ENCODE data around the gene PCDH9.

PCDH9 gene

GRCh38 chr13:67048084-67048820 is 181.9 kb downstream of the PCDH9 start:
- no peaks in the 10 kb centered on the region for H3K27me3 ChIP-seq (ENCODE audit: control insufficient read depth in 1 of 2, insufficient read depth in 2 of 2, low read length in 2 of 2)
- no peak overlapping the region for H3K9ac ChIP-seq (ENCODE audit: low read length in 2 of 2)
- H3K27ac ChIP-seq (ENCODE audit: low read length) = no peak overlapping the region
- no peak overlapping the region for H3K4me3 ChIP-seq (ENCODE audit: low read length in 2 of 2)
- H3K36me3 ChIP-seq (ENCODE audit: control insufficient read depth in 2 of 2, insufficient read depth in 2 of 2, low read length in 2 of 2) = no peaks in the 10 kb centered on the region
- H3K9me3 ChIP-seq (ENCODE audit: control insufficient read depth in 2 of 2, low read length in 2 of 2) = no peaks in the 10 kb centered on the region
- no peaks in the 10 kb centered on the region for H3K4me1 ChIP-seq (ENCODE audit: control insufficient read depth, insufficient read depth, low read length)

DNA sequence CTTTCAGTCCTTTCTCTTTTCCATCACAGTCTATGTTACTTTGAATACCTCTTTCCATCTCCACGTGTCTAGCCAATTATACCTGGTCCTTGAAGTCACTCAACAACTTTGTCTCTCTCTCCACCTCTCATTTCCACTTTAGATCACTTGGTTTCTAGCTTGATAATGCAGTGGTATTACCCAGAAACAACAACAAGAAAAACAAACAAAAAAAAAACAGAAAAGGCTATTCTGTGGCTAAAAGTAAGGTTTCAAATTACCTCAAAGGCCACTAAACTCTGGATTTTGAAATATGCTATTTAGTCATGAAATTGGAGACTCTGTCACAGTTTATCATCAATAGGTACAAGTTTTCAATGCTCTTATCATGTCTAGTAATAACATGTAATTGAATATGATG is 184.8 kb downstream of the PCDH9 start:
- Histone ChIP-seq H3K27ac (ENCODE audit: low read length) (no peak overlapping the region), H3K4me1 (ENCODE audit: control insufficient read depth, insufficient read depth, low read length) (no peaks in the 10 kb centered on the region), H3K27me3 (ENCODE audit: control insufficient read depth in 1 of 2, insufficient read depth in 2 of 2, low read length in 2 of 2) (no peaks in the 10 kb centered on the region), H3K9me3 (ENCODE audit: control insufficient read depth in 2 of 2, low read length in 2 of 2) (no peaks in the 10 kb centered on the region), H3K9ac (ENCODE audit: low read length in 2 of 2) (no peak overlapping the region), H3K4me3 (ENCODE audit: low read length in 2 of 2) (no peak overlapping the region), H3K36me3 (ENCODE audit: control insufficient read depth in 2 of 2, insufficient read depth in 2 of 2, low read length in 2 of 2) (no peaks in the 10 kb centered on the region)

DNA sequence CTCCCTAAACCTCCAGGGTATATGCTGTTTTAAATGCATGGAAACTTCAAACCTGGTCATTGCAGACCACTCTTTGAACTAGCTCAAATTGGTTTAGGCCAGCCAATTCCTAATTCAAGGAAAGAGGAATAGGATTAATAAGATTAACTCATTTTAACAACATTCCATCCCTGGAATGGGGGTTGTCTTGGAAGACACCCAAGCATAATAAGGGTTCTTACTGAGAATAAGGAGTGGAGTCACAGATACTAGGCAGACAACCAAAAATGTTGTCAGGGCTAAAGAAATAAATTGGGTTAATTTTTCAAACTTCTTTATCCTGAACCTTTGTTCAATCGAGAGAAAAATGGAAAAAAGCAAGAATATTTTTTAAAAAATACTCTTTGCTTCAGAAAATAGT is 186.2 kb downstream of the PCDH9 start:
- no peak overlapping the region for H3K9ac ChIP-seq (ENCODE audit: low read length in 2 of 2)
- no peak overlapping the region for H3K4me3 ChIP-seq (ENCODE audit: low read length in 2 of 2)
- H3K4me1 ChIP-seq (ENCODE audit: control insufficient read depth, insufficient read depth, low read length) = no peaks in the 10 kb centered on the region
- H3K27ac ChIP-seq (ENCODE audit: low read length) = no peak overlapping the region
- H3K36me3 ChIP-seq (ENCODE audit: control insufficient read depth in 2 of 2, insufficient read depth in 2 of 2, low read length in 2 of 2) = no peaks in the 10 kb centered on the region
- H3K27me3 ChIP-seq (ENCODE audit: control insufficient read depth in 1 of 2, insufficient read depth in 2 of 2, low read length in 2 of 2) = no peaks in the 10 kb centered on the region
- no peaks in the 10 kb centered on the region for H3K9me3 ChIP-seq (ENCODE audit: control insufficient read depth in 2 of 2, low read length in 2 of 2)

DNA sequence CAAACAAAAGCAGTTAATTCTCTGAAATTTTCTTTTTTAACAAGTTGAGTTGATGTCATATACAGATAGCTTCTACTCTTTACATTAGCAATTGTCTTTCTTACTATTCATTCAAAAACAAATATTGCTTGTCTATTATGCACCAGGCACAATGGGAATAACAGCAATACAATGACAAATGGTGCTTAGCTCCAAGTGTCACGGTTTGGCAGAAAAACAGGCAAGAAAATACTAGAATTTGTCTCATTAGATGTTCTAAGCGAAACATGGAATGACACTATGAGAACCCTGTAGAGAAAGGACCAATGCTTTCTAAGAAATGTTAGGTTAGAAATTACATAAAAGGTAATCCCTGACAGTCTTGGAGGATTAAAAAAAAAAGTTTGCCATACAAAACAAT is 187.6 kb downstream of the PCDH9 start:
- H3K9ac ChIP-seq (ENCODE audit: low read length in 2 of 2) = no peak overlapping the region
- H3K4me3 ChIP-seq (ENCODE audit: low read length in 2 of 2) = no peak overlapping the region
- no peaks in the 10 kb centered on the region for H3K4me1 ChIP-seq (ENCODE audit: control insufficient read depth, insufficient read depth, low read length)
- no peaks in the 10 kb centered on the region for H3K36me3 ChIP-seq (ENCODE audit: control insufficient read depth in 2 of 2, insufficient read depth in 2 of 2, low read length in 2 of 2)
- no peaks in the 10 kb centered on the region for H3K9me3 ChIP-seq (ENCODE audit: control insufficient read depth in 2 of 2, low read length in 2 of 2)
- no peak overlapping the region for H3K27ac ChIP-seq (ENCODE audit: low read length)
- H3K27me3 ChIP-seq (ENCODE audit: control insufficient read depth in 1 of 2, insufficient read depth in 2 of 2, low read length in 2 of 2) = no peaks in the 10 kb centered on the region

DNA sequence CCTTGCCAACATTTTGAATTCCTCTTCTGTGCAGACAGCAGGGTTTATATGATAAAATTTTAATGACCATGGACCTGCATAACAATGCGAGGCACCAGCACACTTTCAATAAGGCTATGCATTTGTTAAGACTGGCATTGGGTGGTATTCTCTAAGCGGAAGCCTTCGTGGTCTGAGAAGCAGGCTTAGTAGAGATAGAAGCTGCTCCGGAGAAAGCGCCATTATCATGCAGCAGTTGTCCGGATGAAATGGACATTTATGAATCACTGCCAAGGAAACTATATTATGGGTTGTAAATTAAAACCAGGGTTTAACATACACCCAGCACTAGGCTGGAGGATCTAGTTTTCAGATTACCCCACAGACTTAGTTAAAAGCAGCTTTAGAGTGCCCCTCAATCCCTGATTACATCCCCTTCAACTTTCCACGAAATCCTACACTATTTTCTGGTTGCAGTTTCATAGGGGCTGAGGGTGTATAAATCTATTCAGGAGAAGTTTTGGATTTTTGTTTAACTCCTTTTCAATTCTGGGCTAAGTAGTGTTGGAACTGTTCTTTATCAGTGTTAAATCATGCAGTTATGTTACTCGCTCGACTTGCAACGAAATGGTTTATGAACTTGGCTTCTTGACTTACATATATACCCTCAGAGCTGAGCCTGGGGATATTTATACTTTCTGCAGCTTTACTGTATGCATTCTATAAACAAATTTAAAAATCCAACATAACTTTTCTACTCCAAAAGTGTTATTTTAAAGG is 193.3 kb downstream of the PCDH9 start:
- H3K9ac ChIP-seq (ENCODE audit: low read length in 2 of 2) = no peak overlapping the region
- no peaks in the 10 kb centered on the region for H3K9me3 ChIP-seq (ENCODE audit: control insufficient read depth in 2 of 2, low read length in 2 of 2)
- no peaks in the 10 kb centered on the region for H3K27me3 ChIP-seq (ENCODE audit: control insufficient read depth in 1 of 2, insufficient read depth in 2 of 2, low read length in 2 of 2)
- no peaks in the 10 kb centered on the region for H3K4me1 ChIP-seq (ENCODE audit: control insufficient read depth, insufficient read depth, low read length)
- H3K4me3 ChIP-seq (ENCODE audit: low read length in 2 of 2) = no peak overlapping the region
- H3K27ac ChIP-seq (ENCODE audit: low read length) = no peak overlapping the region
- no peaks in the 10 kb centered on the region for H3K36me3 ChIP-seq (ENCODE audit: control insufficient read depth in 2 of 2, insufficient read depth in 2 of 2, low read length in 2 of 2)

GRCh38 chr13:67033170-67033569 is 197.0 kb downstream of the PCDH9 start:
- no peaks in the 10 kb centered on the region for H3K36me3 ChIP-seq (ENCODE audit: control insufficient read depth in 2 of 2, insufficient read depth in 2 of 2, low read length in 2 of 2)
- H3K4me3 ChIP-seq (ENCODE audit: low read length in 2 of 2) = no peak overlapping the region
- H3K27ac ChIP-seq (ENCODE audit: low read length) = no peak overlapping the region
- H3K9me3 ChIP-seq (ENCODE audit: control insufficient read depth in 2 of 2, low read length in 2 of 2) = no peaks in the 10 kb centered on the region
- no peak overlapping the region for H3K9ac ChIP-seq (ENCODE audit: low read length in 2 of 2)
- no peaks in the 10 kb centered on the region for H3K4me1 ChIP-seq (ENCODE audit: control insufficient read depth, insufficient read depth, low read length)
- H3K27me3 ChIP-seq (ENCODE audit: control insufficient read depth in 1 of 2, insufficient read depth in 2 of 2, low read length in 2 of 2) = no peaks in the 10 kb centered on the region

DNA sequence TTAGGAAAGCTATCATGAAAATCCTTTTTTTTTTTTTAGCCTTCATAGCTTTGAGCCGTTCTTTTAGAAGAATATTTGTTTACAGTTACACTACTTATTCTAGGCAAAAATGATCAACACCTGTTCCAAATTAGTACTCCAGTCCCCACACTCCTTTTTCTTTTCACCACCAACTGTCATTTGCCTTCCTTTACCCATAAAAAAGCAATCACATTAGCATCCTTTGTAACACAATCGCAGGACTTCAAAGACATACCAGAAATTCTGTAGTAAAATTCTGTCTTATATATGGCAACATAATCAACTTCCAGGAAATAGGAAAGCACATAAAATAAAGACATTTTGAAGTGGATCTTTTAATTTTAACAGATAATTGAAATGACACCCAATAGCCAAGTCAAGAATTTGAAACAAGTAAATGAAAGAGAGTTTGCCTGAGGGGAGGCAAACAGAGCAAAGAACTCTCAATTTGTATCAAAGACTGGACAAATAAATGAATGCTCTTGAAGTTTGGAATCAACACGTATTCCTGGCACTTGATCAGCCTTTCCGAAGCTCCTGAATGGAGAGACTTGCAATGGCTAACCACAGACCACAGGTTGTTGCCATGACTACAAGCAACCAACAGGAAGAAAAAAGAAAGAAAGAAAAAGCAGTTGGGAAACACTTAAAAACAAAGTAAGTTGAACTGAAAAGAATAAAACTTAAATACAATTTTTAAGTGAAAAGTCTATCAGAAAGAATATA is 206.8 kb downstream of the PCDH9 start:
- Histone ChIP-seq H3K9me3 (ENCODE audit: control insufficient read depth in 2 of 2, low read length in 2 of 2) (no peaks in the 10 kb centered on the region), H3K27ac (ENCODE audit: low read length) (no peak overlapping the region), H3K27me3 (ENCODE audit: control insufficient read depth in 1 of 2, insufficient read depth in 2 of 2, low read length in 2 of 2) (no peaks in the 10 kb centered on the region), H3K4me3 (ENCODE audit: low read length in 2 of 2) (no peak overlapping the region), H3K36me3 (ENCODE audit: control insufficient read depth in 2 of 2, insufficient read depth in 2 of 2, low read length in 2 of 2) (no peaks in the 10 kb centered on the region), H3K9ac (ENCODE audit: low read length in 2 of 2) (no peak overlapping the region), H3K4me1 (ENCODE audit: control insufficient read depth, insufficient read depth, low read length) (no peaks in the 10 kb centered on the region)

GRCh38 chr13:67018775-67019174 is 211.4 kb downstream of the PCDH9 start:
- no peaks in the 10 kb centered on the region for H3K9me3 ChIP-seq (ENCODE audit: control insufficient read depth in 2 of 2, low read length in 2 of 2)
- no peaks in the 10 kb centered on the region for H3K4me1 ChIP-seq (ENCODE audit: control insufficient read depth, insufficient read depth, low read length)
- H3K27ac ChIP-seq (ENCODE audit: low read length) = no peak overlapping the region
- H3K27me3 ChIP-seq (ENCODE audit: control insufficient read depth in 1 of 2, insufficient read depth in 2 of 2, low read length in 2 of 2) = no peaks in the 10 kb centered on the region
- H3K9ac ChIP-seq (ENCODE audit: low read length in 2 of 2) = no peak overlapping the region
- H3K4me3 ChIP-seq (ENCODE audit: low read length in 2 of 2) = no peak overlapping the region
- H3K36me3 ChIP-seq (ENCODE audit: control insufficient read depth in 2 of 2, insufficient read depth in 2 of 2, low read length in 2 of 2) = no peaks in the 10 kb centered on the region

DNA sequence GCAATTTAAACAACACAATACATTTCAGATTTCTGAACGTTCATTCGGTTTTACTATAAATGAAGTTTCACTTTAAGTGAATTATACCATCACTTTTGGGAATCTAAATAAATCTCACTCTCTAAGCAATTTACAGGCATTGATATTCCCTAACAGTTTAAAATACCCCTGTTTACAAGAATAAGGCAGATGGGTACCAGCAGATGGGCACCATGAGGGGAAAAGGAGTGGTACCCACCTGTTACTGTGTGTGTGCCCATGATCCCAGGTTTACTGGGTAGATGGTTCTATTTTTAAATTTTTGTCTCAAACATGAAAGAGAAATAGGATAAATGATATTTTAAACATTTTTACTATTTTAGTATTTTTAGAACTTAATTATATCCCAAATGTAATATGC is 212.9 kb downstream of the PCDH9 start:
- H3K9ac ChIP-seq (ENCODE audit: low read length in 2 of 2) = no peak overlapping the region
- no peaks in the 10 kb centered on the region for H3K27me3 ChIP-seq (ENCODE audit: control insufficient read depth in 1 of 2, insufficient read depth in 2 of 2, low read length in 2 of 2)
- no peaks in the 10 kb centered on the region for H3K9me3 ChIP-seq (ENCODE audit: control insufficient read depth in 2 of 2, low read length in 2 of 2)
- no peaks in the 10 kb centered on the region for H3K36me3 ChIP-seq (ENCODE audit: control insufficient read depth in 2 of 2, insufficient read depth in 2 of 2, low read length in 2 of 2)
- H3K4me1 ChIP-seq (ENCODE audit: control insufficient read depth, insufficient read depth, low read length) = no peaks in the 10 kb centered on the region
- no peak overlapping the region for H3K4me3 ChIP-seq (ENCODE audit: low read length in 2 of 2)
- H3K27ac ChIP-seq (ENCODE audit: low read length) = no peak overlapping the region

GRCh38 chr13:67015976-67016600 is 214.0 kb downstream of the PCDH9 start:
- H3K27ac ChIP-seq (ENCODE audit: low read length) = no peak overlapping the region
- no peaks in the 10 kb centered on the region for H3K4me1 ChIP-seq (ENCODE audit: control insufficient read depth, insufficient read depth, low read length)
- H3K9ac ChIP-seq (ENCODE audit: low read length in 2 of 2) = no peak overlapping the region
- no peaks in the 10 kb centered on the region for H3K9me3 ChIP-seq (ENCODE audit: control insufficient read depth in 2 of 2, low read length in 2 of 2)
- H3K36me3 ChIP-seq (ENCODE audit: control insufficient read depth in 2 of 2, insufficient read depth in 2 of 2, low read length in 2 of 2) = no peaks in the 10 kb centered on the region
- no peaks in the 10 kb centered on the region for H3K27me3 ChIP-seq (ENCODE audit: control insufficient read depth in 1 of 2, insufficient read depth in 2 of 2, low read length in 2 of 2)
- H3K4me3 ChIP-seq (ENCODE audit: low read length in 2 of 2) = no peak overlapping the region
